ENCODE measurements around the gene POLR2B.
A peak's percentile ranks its signal among the peaks of the same experiment; 100 is the strongest.

The POLR2B gene

DNA sequence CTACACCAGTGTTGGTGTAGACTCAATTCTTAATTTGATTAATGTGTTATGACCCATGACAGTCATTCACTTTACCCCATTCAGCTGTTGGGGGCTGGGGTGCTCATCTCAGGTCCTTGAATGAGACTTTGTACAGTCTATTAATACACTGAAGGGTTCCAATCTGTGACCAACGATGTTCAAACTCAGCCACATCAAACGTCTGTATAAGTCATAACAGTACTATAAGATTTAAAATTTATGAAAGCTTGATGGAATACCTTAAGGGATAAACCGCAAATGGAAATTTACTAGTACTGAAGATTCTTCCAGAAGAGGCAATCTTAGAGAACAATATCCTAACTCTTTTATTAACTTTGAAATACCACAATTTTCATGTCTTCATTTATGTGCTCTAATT, 37.3 kb upstream of the POLR2B start:
- no peak overlapping the region for H3K4me3 ChIP-seq (replicated peaks in 1 of 2; ENCODE audit: low read depth in 2 of 2, low read length in 2 of 2)
- TF ChIP-seq, protein P1, sequence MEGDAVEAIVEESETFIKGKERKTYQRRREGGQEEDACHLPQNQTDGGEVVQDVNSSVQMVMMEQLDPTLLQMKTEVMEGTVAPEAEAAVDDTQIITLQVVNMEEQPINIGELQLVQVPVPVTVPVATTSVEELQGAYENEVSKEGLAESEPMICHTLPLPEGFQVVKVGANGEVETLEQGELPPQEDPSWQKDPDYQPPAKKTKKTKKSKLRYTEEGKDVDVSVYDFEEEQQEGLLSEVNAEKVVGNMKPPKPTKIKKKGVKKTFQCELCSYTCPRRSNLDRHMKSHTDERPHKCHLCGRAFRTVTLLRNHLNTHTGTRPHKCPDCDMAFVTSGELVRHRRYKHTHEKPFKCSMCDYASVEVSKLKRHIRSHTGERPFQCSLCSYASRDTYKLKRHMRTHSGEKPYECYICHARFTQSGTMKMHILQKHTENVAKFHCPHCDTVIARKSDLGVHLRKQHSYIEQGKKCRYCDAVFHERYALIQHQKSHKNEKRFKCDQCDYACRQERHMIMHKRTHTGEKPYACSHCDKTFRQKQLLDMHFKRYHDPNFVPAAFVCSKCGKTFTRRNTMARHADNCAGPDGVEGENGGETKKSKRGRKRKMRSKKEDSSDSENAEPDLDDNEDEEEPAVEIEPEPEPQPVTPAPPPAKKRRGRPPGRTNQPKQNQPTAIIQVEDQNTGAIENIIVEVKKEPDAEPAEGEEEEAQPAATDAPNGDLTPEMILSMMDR (IDR thresholded peaks at IDR 0.05; ENCODE audit: low read depth, low read length) = no peak
- no peak for DNase-seq (ENCODE audit: low read depth in 2 of 2)

GRCh38 chr4:56953680-56954520, 24.8 kb upstream of the POLR2B start:
- H3K4me3 ChIP-seq (replicated peaks in 1 of 2; ENCODE audit: low read depth in 2 of 2, low read length in 2 of 2) = no peak overlapping the region
- TF ChIP-seq, protein P1 (IDR thresholded peaks at IDR 0.05; ENCODE audit: low read depth, low read length) = no peak
- DNase-seq (ENCODE audit: low read depth in 2 of 2) = no peak

GRCh38 chr4:56958111-56958517, 20.6 kb upstream of the POLR2B start:
- TF ChIP-seq, protein P1 (IDR thresholded peaks at IDR 0.05; ENCODE audit: low read depth, low read length) = no peak
- DNase-seq (ENCODE audit: low read depth in 2 of 2) = peak; percentile 97 to 99
- H3K4me3 ChIP-seq (replicated peaks in 1 of 2; ENCODE audit: low read depth in 2 of 2, low read length in 2 of 2) = peak overlapping the region; percentile 2 to 9

DNA sequence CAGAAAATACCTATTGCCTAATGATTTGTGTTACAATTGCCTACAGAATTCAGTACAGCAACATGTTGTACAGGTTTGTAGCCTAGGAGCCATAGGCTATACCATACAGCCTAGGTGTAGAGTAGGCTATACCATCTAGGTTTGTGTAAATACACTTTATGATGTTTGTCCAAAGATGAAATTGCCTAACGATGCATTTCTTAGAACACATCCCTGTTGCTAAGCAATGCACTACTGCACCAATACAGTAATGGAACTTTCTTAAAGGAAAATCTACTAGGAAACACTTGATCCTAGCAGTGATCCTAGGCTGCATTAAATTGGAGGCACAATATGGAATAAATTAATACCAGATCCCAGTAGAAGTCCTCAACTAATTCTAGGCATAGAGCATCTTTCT, 19.6 kb upstream of the POLR2B start:
- TF ChIP-seq, protein P1 (IDR thresholded peaks at IDR 0.05; ENCODE audit: low read depth, low read length) = no peak
- DNase-seq (ENCODE audit: low read depth in 2 of 2) = no peak
- no peak overlapping the region for H3K4me3 ChIP-seq (replicated peaks in 1 of 2; ENCODE audit: low read depth in 2 of 2, low read length in 2 of 2)

GRCh38 chr4:56961107-56961500, 17.6 kb upstream of the POLR2B start:
- H3K4me3 ChIP-seq (replicated peaks in 1 of 2; ENCODE audit: low read depth in 2 of 2, low read length in 2 of 2) = no peak overlapping the region
- TF ChIP-seq, protein P1 (IDR thresholded peaks at IDR 0.05; ENCODE audit: low read depth, low read length) = no peak
- DNase-seq (ENCODE audit: low read depth in 2 of 2) = no peak

DNA sequence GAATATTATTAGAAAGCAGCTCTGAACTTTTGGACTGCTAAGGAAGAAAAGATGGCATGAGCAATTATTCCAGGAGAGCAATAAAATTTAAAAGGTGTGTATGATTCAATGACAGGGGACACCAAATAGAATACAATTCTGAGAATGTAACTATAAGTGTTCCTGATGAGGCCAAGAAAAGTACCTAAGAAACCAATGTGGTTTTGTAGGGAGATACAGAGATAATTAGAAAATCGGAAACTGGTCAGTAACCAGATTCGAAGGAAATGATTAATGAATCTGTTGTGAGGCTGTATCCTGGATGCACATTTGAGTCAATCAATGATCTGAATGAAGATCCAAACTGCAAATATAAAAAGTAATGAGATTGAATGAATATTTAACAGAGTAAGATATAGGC, 7.3 kb upstream of the POLR2B start:
- no peak for DNase-seq (ENCODE audit: low read depth in 2 of 2)
- no peak overlapping the region for H3K4me3 ChIP-seq (replicated peaks in 1 of 2; ENCODE audit: low read depth in 2 of 2, low read length in 2 of 2)
- TF ChIP-seq, protein P1 (IDR thresholded peaks at IDR 0.05; ENCODE audit: low read depth, low read length) = no peak
